WTC11 (cell line): ENCODE data around the gene ROBO2. TPM values are rescaled to one million over a fixed set of nuclear protein-coding genes. Genes with fewer than 3 reads are reported as not detected.
A peak's percentile ranks its signal among the peaks of the same experiment; 100 is the strongest.

ENCODE experiments used
- ATAC-seq: fragments of 200-7000 bp; cut with Tn5 transposase; 2 replicates; pipeline ENCODE4 v1.10.0; 2021; ENCODE audit warnings: mild to moderate bottlenecking, moderate library complexity
- CTCF ChIA-PET: fragments of 300-600 bp; sonication (Branson Sonifier 250); formaldehyde crosslinking; loops from one replicate; lab custom pipeline; 2021; ENCODE audit warnings: antibody characterized with exemption; lab: Charles Lee
- POLR2A ChIA-PET: fragments of 350-600 bp; sonication (Branson Sonifier 250); formaldehyde crosslinking; loops from one replicate; lab custom pipeline; 2021; ENCODE audit warnings: antibody characterized with exemption; lab: Charles Lee
- DNase-seq: peaks from one replicate; pipeline ENCODE4 v3.0.0; 2021; ENCODE audit warnings: low spot score
- H3K27ac Mint-ChIP-seq: 2 replicates; pipeline ENCODE4 v1.8.0; 2021; ENCODE audit warnings: mixed read lengths
- H3K27me3 Mint-ChIP-seq: 2 replicates; pipeline ENCODE4 v1.8.0; 2021; ENCODE audit warnings: low read depth, mild to moderate bottlenecking, moderate library complexity, mixed read lengths
- H3K36me3 Mint-ChIP-seq: 2 replicates; pipeline ENCODE4 v1.8.0; 2021; ENCODE audit warnings: mixed read lengths
- H3K4me1 Mint-ChIP-seq: 2 replicates; pipeline ENCODE4 v1.8.0; 2022; ENCODE audit warnings: mixed read lengths
- H3K4me3 Mint-ChIP-seq: 2 replicates; pipeline ENCODE4 v1.8.0; 2021; ENCODE audit warnings: mild to moderate bottlenecking, moderate library complexity, mixed read lengths
- H3K9me3 Mint-ChIP-seq: 2 replicates; pipeline ENCODE4 v1.8.0; 2021; ENCODE audit warnings: mixed read lengths
- ATF3 ChIP-seq: sonication (generic); formaldehyde crosslinking; conservative IDR thresholded peaks from 2 replicates; pipeline ENCODE4 v1.8.1; 2022; ENCODE audit warnings: mild to moderate bottlenecking, missing genetic modification reagents
- ERG ChIP-seq: fragments of 250-450 bp; sonication (Bioruptor Pico); IDR thresholded peaks from 2 replicates; pipeline ENCODE4 v1.8.0; 2021; ENCODE audit warnings: mild to moderate bottlenecking
- FOXK1 ChIP-seq: sonication (generic); formaldehyde crosslinking; IDR thresholded peaks from 2 replicates; pipeline ENCODE4 v1.8.0; 2022; ENCODE audit warnings: mild to moderate bottlenecking, moderate library complexity, missing genetic modification reagents
- FOXP1 ChIP-seq: sonication (generic); formaldehyde crosslinking; IDR thresholded peaks from 2 replicates; pipeline ENCODE4 v1.8.0; 2022; ENCODE audit warnings: missing genetic modification reagents, mild to moderate bottlenecking, moderate library complexity, borderline replicate concordance
- GTF2I ChIP-seq: fragments of 250-450 bp; sonication (Bioruptor Pico); conservative IDR thresholded peaks from 2 replicates; pipeline ENCODE4 v1.4.0; 2021; ENCODE audit warnings: mild to moderate bottlenecking
- HMGA2 ChIP-seq: fragments of 250-450 bp; sonication (Bioruptor Pico); IDR thresholded peaks from 2 replicates; pipeline ENCODE4 v1.4.0; 2021; ENCODE audit warnings: mild to moderate bottlenecking, moderate library complexity
- IRF1 ChIP-seq: sonication (generic); formaldehyde crosslinking; IDR thresholded peaks from 2 replicates; pipeline ENCODE4 v1.8.0; 2023; ENCODE audit warnings: missing genetic modification reagents
- MLX ChIP-seq: sonication (generic); formaldehyde crosslinking; IDR thresholded peaks from 2 replicates; pipeline ENCODE4 v1.8.1; 2023; ENCODE audit warnings: mild to moderate bottlenecking, missing genetic modification reagents, moderate library complexity
- NR1H2 ChIP-seq: sonication (generic); formaldehyde crosslinking; IDR thresholded peaks from 2 replicates; pipeline ENCODE4 v1.9.0; 2021; ENCODE audit warnings: mild to moderate bottlenecking, moderate library complexity, missing genetic modification reagents
- SP1 ChIP-seq: sonication (generic); formaldehyde crosslinking; conservative IDR thresholded peaks from 2 replicates; pipeline ENCODE4 v1.8.1; 2022; ENCODE audit warnings: missing genetic modification reagents
- TEAD1 ChIP-seq: sonication (generic); formaldehyde crosslinking; IDR thresholded peaks from 2 replicates; pipeline ENCODE4 v1.8.0; 2022; ENCODE audit warnings: mild to moderate bottlenecking, missing genetic modification reagents
- TEAD4 ChIP-seq: sonication (generic); formaldehyde crosslinking; IDR thresholded peaks from 2 replicates; pipeline ENCODE4 v1.8.0; 2022; ENCODE audit warnings: mild to moderate bottlenecking, missing genetic modification reagents
- ZBTB21 ChIP-seq: sonication (generic); formaldehyde crosslinking; IDR thresholded peaks from 2 replicates; pipeline ENCODE4 v1.8.1; 2023; ENCODE audit warnings: mild to moderate bottlenecking, missing genetic modification reagents, borderline replicate concordance
- ZBTB43 ChIP-seq: sonication (generic); formaldehyde crosslinking; IDR thresholded peaks from 2 replicates; pipeline ENCODE4 v1.8.1; 2023; ENCODE audit warnings: mild to moderate bottlenecking, missing genetic modification reagents
- ZNF219 ChIP-seq: sonication (generic); formaldehyde crosslinking; IDR thresholded peaks from 2 replicates; pipeline ENCODE4 v1.8.0; 2023; ENCODE audit warnings: missing genetic modification reagents, mild to moderate bottlenecking, borderline replicate concordance
- ZNF232 ChIP-seq: sonication (generic); formaldehyde crosslinking; IDR thresholded peaks from 2 replicates; pipeline ENCODE4 v1.8.0; 2022; ENCODE audit warnings: mild to moderate bottlenecking, missing genetic modification reagents
- ZNF281 ChIP-seq: sonication (generic); formaldehyde crosslinking; IDR thresholded peaks from 2 replicates; pipeline ENCODE4 v1.8.0; 2023; ENCODE audit warnings: mild to moderate bottlenecking, missing genetic modification reagents
- ZNF671 ChIP-seq: fragments of 250-450 bp; sonication (Bioruptor Pico); IDR thresholded peaks from 2 replicates; pipeline ENCODE4 v1.8.0; 2021; ENCODE audit warnings: mild to moderate bottlenecking
- ZSCAN18 ChIP-seq: fragments of 250-450 bp; sonication (Bioruptor Pico); IDR thresholded peaks from 2 replicates; pipeline ENCODE4 v2.1.2; 2022; ENCODE audit warnings: mild to moderate bottlenecking, moderate library complexity
- total RNA-seq: library from RNA; stranded (reverse); gene quantifications from 3 replicates; pipeline ENCODE4 v1.2.3, GENCODE V29; 2021

ROBO2 gene
- total RNA-seq, 1 experiment from 2014 or later: 11.7 TPM

GRCh38 chr3:77372018-77372417 is 332.1 kb downstream of the ROBO2 start:
- ATAC-seq (no peak), DNase-seq (no peak)
- TF ChIP-seq ZSCAN18 (CRISPR knock-in tag) (no peak), ZBTB21 (CRISPR knock-in tag) (no peak)
- no peaks in the 10 kb centered on the region for H3K27me3 Mint-ChIP-seq
- peaks cover 6% of the 10 kb centered on the region for H3K4me1 Mint-ChIP-seq
- POLR2A ChIA-PET: no interaction called here
- no peaks in the 10 kb centered on the region for H3K36me3 Mint-ChIP-seq
- H3K4me3 Mint-ChIP-seq: no peak overlapping the region
- no peaks in the 10 kb centered on the region for H3K9me3 Mint-ChIP-seq
- no peak overlapping the region for H3K27ac Mint-ChIP-seq
- CTCF ChIA-PET: interaction anchor here (1.0 kb wide), 1 partner anchor 24 kb away, joined by 3 read pairs; no protein-coding TSS in a partner anchor

- H3K27me3 Mint-ChIP-seq: no peaks in the 10 kb centered on the region
- no peak overlapping the region for H3K27ac Mint-ChIP-seq
- DNase-seq: no peak
- TF ChIP-seq ERG (CRISPR knock-in tag) (no peak), FOXK1 (CRISPR knock-in tag) (no peak), GTF2I (CRISPR knock-in tag) (no peak), ZNF219 (no peak), MLX (CRISPR knock-in tag) (no peak), ZBTB21 (CRISPR knock-in tag) (no peak), ZNF232 (no peak), NR1H2 (CRISPR knock-in tag) (no peak), HMGA2 (peak; percentile 98)
- ChIA-PET POLR2A (no interaction called here), CTCF (no interaction called here)
- H3K4me1 Mint-ChIP-seq: no peaks in the 10 kb centered on the region
- H3K36me3 Mint-ChIP-seq: no peaks in the 10 kb centered on the region
- H3K4me3 Mint-ChIP-seq: no peak overlapping the region
- H3K9me3 Mint-ChIP-seq: no peaks in the 10 kb centered on the region
- ATAC-seq: no peak
These were observed 332.9 kb downstream of the ROBO2 start for GRCh38 chr3:77372634-77373346.

GRCh38 chr3:77373619-77374018 is 333.7 kb downstream of the ROBO2 start:
- ChIA-PET CTCF (interaction anchor here (0.7 kb wide), 1 partner anchor 215 kb away, joined by 3 read pairs; no protein-coding TSS in a partner anchor), POLR2A (interaction anchor here (0.7 kb wide), 1 partner anchor 1415 kb away, joined by 3 read pairs; no protein-coding TSS in a partner anchor)
- no peaks in the 10 kb centered on the region for H3K9me3 Mint-ChIP-seq
- H3K4me3 Mint-ChIP-seq: no peak overlapping the region
- H3K4me1 Mint-ChIP-seq: no peaks in the 10 kb centered on the region
- H3K27me3 Mint-ChIP-seq: no peaks in the 10 kb centered on the region
- H3K27ac Mint-ChIP-seq: no peak overlapping the region
- DNase-seq (no peak), ATAC-seq (peak; percentile 62)
- TF ChIP-seq IRF1: no peak
- no peak for TF ChIP-seq ZNF281 (CRISPR knock-in tag)
- TF ChIP-seq SP1 (CRISPR knock-in tag): no peak
- TF ChIP-seq ZBTB43 (CRISPR knock-in tag): no peak
- no peak for TF ChIP-seq ZNF671 (CRISPR knock-in tag)
- no peak for TF ChIP-seq TEAD1 (CRISPR knock-in tag)
- TF ChIP-seq ATF3: no peak
- no peak for TF ChIP-seq ZNF232
- TF ChIP-seq TEAD4 (CRISPR knock-in tag): no peak
- no peak for TF ChIP-seq FOXP1 (CRISPR knock-in tag)
- no peaks in the 10 kb centered on the region for H3K36me3 Mint-ChIP-seq
